ENCODE results near the gene OR1M1.

OR1M1 gene

GRCh38 chr19:9076901-9077300 lies 10.0 kb upstream of the OR1M1 start:
- DNase-seq: no peak

DNA sequence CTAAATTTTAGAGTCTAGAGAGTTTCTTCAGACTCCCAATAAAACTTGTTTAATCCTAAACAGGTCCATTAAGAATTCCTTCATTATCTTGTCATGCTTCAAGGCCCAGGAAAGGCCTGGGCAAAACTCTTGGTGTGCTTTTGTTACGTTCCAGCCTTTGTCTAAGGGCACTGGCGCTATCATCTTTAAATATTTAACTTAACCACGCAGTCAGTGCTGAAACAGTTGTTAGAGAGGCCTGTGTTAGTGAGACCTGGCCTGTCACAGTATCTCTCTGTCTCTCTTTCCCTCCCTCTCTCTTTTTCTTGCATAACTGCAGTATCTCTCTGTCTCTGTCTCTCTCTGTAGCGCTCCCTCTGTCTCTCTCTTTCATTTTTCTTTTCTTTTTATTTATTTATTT lies 8.2 kb upstream of the OR1M1 start:
- no peak for DNase-seq

- DNase-seq: no peak
Measured at GRCh38 chr19:9107375-9107774, 20.5 kb downstream of the OR1M1 start, which contains the start of gene OR7G2. Gene OR7G2, minus strand, starts transcription at chr19:9107475. Its CDS starts 4,232 bp downstream, at chr19:9103243.

DNA sequence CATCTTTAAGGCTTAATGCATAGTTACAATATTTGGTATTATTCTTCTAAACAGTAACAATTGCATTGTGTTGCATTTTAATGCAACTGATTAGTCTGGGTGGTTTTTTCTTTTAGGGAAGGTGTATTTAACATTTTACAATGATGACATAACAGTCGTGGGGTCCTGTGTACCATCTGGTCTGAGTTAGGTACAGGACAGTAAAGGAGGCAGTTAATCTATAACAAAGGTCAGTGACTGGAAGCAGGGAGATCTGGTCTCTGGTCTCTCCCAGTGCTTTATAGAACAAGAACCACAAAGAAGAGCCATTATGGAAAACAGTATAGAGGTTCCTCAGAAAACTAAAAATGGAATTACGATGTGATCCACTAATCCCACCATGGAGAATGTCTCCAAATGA lies 23.1 kb downstream of the OR1M1 start:
- DNase-seq: no peak

GRCh38 chr19:9115307-9115813 lies 28.5 kb downstream of the OR1M1 start, which contains the start of gene OR7G1:
Gene OR7G1, minus strand, starts transcription at chr19:9115763. Its CDS starts 0 bp downstream, at chr19:9115763.
- no peak for DNase-seq

DNA sequence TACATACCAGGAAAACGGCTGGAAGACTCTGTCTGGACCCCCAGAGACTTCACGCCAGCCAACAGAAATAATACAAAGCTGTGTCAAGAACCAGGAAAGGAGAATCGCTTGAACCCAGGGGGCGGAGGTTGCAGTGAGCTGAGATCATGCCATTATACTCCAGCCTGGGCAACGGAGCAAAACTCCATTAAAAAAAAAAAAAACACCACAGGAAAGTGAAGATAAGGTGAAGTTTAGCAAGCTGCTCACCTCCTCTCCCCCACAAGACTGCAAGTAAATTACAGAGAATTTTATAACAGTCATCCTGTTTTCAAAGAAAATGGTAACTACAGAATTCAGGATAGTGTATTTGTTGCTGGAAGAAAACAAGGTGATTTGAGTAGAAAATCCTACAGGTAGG lies 29.7 kb downstream of the OR1M1 start:
- no peak for DNase-seq

DNA sequence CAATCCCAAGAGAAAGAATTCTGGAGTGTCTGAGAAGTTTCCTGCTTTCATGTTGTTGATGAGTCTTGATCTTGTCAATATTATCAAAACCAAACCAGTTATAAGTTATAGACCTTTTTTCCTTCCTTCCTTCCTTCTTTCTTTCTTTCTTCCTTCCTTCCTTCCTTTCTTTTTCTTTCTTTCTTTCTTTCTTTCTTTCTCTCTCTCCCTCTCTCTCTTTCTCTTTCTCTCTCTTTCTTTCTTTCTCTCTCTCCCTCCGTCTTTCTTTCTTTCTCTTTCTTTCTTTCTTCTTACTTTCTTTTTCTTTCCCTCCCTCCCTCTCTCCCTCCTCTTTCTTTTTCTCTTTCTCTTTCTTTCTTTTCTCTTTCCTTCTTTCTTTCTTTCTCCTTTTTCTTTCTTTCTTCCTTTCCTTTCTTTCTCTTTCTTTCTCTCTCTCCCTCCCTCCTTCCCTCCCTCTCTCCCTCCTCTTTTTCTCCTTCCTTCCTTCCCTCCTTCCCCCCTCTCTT lies 40.1 kb downstream of the OR1M1 start, which contains the start of gene OR7G3:
Gene OR7G3 (minus strand): TSS at position 51 of the 506 bp plus-strand sequence. CDS start 0 bp downstream, at position 51.
- no peak for DNase-seq

- no peak for DNase-seq
Measured at GRCh38 chr19:9128171-9128570, 41.3 kb downstream of the OR1M1 start.

- no peak for DNase-seq
Measured at GRCh38 chr19:9130965-9131364, 44.1 kb downstream of the OR1M1 start.

DNA sequence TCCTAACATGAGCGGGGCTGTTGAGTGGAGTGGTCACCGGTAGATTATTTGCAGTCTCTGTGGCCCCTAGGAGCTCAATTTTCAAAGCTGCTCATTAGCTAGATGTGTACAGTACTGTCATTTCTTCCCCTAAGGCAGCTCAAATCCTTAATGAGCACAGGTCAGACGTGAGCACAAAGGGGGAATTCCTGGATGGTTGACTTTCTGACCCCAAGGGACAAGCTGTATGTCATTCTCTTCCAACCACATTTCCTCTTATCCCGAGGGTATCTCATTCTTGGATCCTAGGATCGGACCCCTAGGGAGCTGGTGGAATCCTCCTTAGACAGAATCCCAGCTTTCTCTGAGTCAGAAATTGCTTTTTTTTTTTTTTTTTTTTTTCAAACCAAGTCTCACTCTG lies 45.6 kb downstream of the OR1M1 start:
- DNase-seq: no peak

DNA sequence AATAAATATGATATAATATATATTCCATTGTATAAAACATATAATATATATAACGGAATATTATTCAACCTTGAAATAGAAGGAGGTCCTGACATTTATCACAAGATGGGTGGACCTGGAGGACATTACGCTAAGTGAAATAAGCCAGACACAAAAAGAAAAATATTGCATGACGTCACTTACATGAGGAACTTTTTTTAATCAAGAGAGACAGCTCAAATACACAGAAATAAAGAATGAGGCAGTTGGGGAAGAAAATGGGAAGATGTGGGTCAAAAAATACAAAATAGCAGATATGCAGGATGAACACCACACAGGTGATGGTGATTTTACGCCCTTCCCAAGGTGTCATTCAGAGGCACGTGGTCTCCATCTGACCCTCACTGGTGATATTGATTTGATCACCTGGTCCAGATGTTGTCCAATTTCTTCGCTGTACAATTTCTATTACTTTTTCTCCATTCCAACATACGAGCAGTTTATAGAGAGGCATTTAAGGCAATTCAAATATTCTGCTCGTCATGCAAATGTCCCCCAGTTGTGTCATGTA lies 52.8 kb downstream of the OR1M1 start:
- no peak for DNase-seq

- DNase-seq: peak in 1 of 2 experiments; percentile 61
Measured at GRCh38 chr19:9140159-9140874, 53.5 kb downstream of the OR1M1 start, which contains the start of gene ZNF317. Gene ZNF317, plus strand, starts transcription at chr19:9140397. Its CDS starts 15,620 bp downstream, at chr19:9156017.

DNA sequence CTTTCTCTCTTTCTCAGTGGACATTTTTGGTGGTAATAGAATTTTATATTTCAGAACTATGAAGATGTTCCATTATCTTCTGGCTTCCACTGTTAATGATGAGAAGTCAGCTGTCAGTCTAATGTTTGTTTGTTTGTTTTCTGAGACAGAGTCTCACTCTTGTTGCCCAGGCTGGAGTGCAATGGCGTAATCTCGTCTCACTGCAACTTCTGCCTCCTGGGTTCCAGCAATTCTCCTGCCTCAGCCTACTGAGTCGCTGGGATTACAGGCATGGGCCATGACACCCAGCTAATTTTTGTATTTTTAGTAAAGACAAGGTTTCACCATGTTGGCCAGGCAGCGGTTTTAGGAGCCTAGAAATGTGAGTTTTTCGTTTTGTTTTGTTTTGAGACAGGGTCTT lies 58.1 kb downstream of the OR1M1 start:
- no peak for DNase-seq
